Bone marrow (tissue), 2 donors: ENCODE results near the gene IL5.

ENCODE experiments used
- DNase-seq, 2 donors: peaks; one replicate each; lab custom pipeline; 2025; lab: John Stamatoyannopoulos, UW

IL5 gene

DNA sequence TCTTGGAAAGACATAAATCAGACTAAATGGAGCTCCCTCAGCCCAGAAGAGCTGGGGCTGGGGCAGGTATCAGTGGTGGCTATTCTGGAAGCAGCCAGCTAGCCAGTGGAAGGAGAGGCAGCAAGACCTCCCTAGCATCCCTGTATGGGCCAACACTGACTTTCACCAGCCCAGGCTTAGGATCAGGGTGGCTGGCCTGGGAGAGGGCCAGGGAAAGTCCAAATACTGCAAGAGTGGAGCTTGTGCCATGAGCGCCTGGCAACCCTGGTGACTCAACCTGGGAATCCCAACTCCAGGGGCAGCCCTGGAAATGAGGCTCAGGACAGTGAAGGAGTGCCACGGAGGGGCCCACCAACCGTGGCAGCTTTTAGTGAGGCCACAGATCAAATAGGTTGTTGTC, 45.2 kb downstream of the IL5 start:
- DNase-seq: no peak

GRCh38 chr5:132497488-132497997, 45.8 kb downstream of the IL5 start:
- DNase-seq: no peak

DNA sequence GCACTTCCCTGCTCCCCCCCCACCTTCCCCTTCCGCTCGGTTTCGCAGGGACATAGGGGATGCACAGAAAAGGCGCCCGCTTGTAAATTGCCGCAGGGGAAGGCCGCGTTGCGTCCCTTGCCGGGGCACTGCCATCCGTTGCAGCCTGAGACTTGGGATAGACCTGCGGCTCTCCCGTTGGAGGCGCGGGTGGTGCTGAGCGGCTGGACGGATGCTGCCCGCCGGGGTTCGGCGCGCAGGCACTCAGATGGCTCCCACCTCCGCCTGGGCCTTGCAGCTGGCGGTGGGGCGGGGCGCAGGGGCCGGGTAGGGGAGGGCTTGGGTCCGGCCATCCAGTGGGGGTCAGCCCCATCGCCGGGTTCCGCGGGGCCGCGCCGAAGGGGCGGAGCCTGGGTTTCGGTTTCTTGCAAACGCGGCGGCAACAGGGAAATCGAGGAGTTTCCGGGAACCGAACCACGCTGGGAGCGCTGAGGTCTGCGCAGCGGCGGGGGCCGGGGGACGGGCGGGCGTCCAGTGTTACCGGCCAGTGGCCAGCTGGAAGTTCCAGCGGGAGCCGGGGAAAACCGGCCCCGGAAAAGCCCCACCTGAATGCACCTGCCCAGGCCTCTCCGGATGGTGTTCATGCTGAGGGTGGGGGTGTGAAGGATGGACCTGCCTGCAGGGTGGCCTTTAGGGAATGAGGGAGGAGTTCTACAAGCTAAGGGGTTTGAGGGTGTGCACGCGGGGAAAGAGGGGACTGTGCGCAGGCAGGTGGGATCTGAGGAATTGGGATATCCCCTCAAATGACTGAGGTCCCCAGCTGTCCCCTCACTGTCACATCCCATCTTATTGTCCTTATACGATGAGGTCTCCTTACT, 46.5 kb downstream of the IL5 start:
- DNase-seq: peak in 1 of 2 donors; percentile 64

DNA sequence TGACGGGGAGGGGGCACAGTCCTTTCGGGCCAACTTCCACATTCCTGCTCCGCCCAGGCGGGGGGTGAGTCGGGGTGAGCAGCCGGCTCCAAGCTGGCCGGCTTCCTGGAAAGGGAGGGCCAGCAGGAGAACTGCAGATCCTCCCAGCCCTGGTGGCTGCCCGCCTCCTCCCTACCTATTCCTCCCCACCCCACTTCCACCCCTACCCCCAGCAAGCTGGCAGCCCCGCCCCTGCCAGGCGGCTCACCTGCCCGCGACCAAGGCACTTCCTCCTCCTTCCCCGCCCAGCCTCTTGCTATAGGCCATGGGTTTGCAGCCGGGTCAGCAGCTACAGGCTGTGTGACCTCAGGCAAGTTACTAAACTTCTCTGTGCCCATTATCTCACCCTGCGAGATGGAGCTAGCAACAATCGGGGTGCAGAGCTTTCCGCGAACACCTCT, 47.1 kb downstream of the IL5 start:
- peak; percentile 68 to 89 for DNase-seq

DNA sequence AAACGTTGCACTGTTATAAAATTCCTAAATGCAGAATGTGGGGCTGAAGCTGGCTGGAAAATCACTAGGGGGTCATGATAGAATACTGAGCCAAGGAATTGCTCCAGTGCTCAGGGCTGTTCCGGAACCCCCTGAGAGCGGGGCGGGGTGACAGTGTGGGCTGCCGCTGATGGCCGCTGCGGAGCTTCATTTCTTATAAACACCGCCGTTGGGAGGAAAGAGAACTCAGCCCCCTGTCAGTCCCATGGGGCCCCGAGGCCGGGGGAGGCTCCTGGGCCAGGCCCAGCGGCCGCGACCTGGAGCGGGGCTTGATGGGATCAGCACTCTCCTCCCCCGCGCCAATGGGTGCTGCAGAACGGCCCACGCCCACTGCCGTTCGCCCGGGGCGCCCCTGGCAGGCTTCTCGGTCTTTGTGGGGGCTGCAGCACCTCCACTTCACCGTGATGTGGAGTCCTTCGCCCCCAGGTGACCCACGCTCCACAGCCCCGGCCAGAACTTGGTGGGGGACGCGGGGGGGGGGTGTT, 47.6 kb downstream of the IL5 start:
- peak; percentile 83 to 89 for DNase-seq

DNA sequence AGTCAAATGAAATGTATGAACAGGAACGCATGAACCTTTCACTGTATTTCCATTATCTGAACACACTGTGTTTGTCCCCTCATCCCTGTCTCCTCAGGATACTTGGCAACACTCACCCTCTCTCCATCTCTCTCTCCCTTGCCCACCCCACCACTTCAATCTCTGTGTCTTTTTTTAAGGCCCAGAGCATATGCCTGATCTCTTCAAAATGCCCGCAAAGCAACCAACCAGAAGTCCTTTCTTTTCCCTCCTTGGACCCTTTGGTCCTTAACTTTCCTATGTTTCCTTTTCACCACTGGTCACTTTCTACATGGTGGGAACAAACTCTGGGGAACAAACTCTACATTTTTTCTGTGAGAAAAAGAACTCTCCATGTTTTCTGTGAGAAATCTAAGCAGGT, 49.5 kb downstream of the IL5 start:
- no peak for DNase-seq

DNA sequence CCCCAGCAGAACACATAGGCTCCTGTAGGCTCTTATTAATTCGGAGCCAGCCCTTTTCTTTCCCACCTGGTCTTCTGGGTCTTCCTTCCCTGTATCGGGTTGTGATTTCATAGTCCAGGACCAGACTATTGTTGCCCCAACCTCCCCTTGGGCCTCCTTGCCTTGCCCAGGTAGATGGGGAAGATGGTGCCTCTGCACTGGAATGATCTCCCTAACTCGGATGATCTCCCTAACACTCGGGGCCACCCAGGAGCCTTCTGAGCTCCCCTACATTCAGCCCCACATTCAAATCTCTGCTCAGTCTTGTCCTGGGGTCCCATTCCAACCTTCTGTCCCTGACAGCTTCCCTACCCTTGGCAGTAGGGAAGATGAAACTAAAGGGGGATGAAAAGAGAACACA, 50.1 kb downstream of the IL5 start:
- no peak for DNase-seq

GRCh38 chr5:132492386-132493125, 50.8 kb downstream of the IL5 start:
- DNase-seq: no peak
